Measurements from ENCODE around the gene BICC1.

BICC1 gene

DNA sequence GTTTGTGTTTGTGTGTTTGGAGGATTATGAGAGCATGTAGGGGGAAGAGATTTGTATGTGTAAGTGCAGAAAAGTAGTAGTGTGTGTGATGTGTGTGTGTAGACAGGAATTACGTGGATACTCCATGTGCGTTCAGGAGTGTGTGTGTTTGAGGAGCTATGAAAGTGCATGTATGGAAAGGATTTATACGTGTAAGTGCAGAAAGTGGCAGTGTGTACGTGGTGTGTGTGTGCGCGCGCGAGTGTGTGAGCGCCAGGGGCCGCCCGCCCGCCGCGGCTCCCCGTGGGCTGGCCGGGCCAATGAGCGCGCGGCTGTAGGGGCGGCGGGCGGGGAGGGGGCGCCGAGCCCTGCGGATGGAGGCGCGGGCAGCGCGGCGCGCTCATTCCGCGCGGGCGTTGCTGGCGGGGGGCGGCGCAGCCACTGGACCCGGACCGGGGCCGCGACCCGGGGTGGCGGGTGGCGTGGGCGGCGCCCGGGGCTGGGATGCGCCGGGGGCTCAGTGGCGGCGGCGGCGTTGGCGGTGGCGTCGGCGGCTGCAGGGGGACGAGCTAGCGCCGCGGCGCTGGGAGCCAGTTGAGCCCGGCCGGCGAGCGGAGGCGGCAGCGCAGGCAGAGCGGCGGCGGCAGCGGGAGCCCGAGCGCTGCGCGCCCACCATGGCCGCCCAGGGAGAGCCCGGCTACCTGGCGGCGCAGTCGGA is at the start of gene BICC1:
Gene BICC1, plus strand, starts transcription at position 382 of the 697 bp plus-strand sequence. Its CDS starts 272 bp downstream, at position 654.
- Histone ChIP-seq H3K27me3 (replicated peaks; ENCODE audit: control insufficient read depth, insufficient read depth, low read length) (no peaks in the 10 kb centered on the region), H3K4me3 (ENCODE audit: low read length) (peak within 1 kb of the TSS; percentile 91), H3K4me1 (ENCODE audit: control insufficient read depth, insufficient read depth, low read length) (peaks cover 29% of the 10 kb centered on the region), H3K36me3 (ENCODE audit: control insufficient read depth, insufficient read depth, low read length, severe bottlenecking) (no peaks in the 10 kb centered on the region), H3K9me3 (ENCODE audit: control insufficient read depth, low read length) (no peaks in the 10 kb centered on the region), H3K9ac (ENCODE audit: low read length) (peak within 1 kb of the TSS; percentile 93)
- peak; percentile 88 for DNase-seq (ENCODE audit: low read depth)

- H3K4me3 ChIP-seq (ENCODE audit: low read length) = no peak overlapping the region
- no peaks in the 10 kb centered on the region for H3K36me3 ChIP-seq (ENCODE audit: control insufficient read depth, insufficient read depth, low read length, severe bottlenecking)
- H3K27me3 ChIP-seq (replicated peaks; ENCODE audit: control insufficient read depth, insufficient read depth, low read length) = no peaks in the 10 kb centered on the region
- H3K4me1 ChIP-seq (ENCODE audit: control insufficient read depth, insufficient read depth, low read length) = peaks cover 15% of the 10 kb centered on the region
- H3K9me3 ChIP-seq (ENCODE audit: control insufficient read depth, low read length) = peaks cover 5% of the 10 kb centered on the region
- H3K9ac ChIP-seq (ENCODE audit: low read length) = no peak overlapping the region
- no peak for DNase-seq (ENCODE audit: low read depth)
Measured at GRCh38 chr10:58464956-58465355, 47.7 kb upstream of the BICC1 start.

DNA sequence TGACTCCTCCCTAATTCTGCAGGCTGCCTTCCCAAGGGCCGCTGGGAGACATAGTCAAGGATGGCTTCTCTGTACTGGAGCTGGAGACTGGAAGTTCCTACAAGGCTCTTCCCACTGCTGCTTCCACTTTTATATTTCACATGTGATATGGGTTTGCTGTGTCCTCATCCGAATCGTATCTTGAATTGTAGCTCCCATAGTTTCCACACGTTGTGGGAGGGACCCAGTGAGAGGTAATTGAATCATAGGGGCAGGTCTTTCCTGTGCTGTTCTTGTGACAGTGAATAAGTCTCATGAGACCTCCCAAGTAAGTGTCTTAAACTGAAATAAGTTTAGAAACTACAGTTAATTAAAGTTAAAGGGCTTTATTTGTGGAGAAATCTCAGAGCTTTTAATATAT is 47.0 kb upstream of the BICC1 start:
- Histone ChIP-seq H3K4me1 (ENCODE audit: control insufficient read depth, insufficient read depth, low read length) (peaks cover 15% of the 10 kb centered on the region), H3K9me3 (ENCODE audit: control insufficient read depth, low read length) (peaks cover 5% of the 10 kb centered on the region), H3K27me3 (replicated peaks; ENCODE audit: control insufficient read depth, insufficient read depth, low read length) (no peaks in the 10 kb centered on the region), H3K4me3 (ENCODE audit: low read length) (no peak overlapping the region), H3K36me3 (ENCODE audit: control insufficient read depth, insufficient read depth, low read length, severe bottlenecking) (no peaks in the 10 kb centered on the region), H3K9ac (ENCODE audit: low read length) (no peak overlapping the region)
- DNase-seq (ENCODE audit: low read depth) = no peak

DNA sequence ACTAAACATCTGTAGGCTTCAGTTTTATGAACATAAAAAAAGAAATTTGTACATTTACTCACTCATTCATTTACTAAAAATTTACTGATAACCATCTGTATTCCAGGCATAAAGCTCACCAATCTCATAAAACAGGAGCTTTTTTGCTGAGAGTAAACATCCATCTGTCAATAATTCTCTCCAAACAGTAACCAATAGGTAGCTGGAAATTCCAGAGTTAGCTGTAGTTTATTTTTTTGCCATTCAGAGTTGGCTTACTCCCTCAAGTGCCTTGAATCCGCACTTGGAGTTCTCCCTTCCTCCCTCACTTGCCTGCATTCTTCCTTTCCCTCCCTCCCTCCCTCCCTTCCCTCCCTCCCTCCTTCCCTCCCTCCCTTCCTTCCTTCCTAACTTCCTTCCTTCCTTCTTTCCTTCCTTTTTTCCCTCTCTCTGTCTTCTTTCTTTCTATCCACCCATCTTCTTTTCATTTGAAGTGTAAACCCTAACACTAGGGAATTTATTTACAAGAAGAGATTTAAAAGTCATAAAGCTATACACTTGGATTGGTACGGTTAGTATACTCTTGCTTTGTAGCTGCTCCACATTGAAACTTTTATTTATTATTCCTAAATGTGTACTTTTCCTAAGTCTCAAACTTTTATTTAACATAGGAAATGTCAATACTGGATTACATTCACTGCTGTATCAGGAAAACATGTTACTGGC is 44.6 kb upstream of the BICC1 start:
- Histone ChIP-seq H3K9me3 (ENCODE audit: control insufficient read depth, low read length) (no peaks in the 10 kb centered on the region), H3K36me3 (ENCODE audit: control insufficient read depth, insufficient read depth, low read length, severe bottlenecking) (no peaks in the 10 kb centered on the region), H3K27me3 (replicated peaks; ENCODE audit: control insufficient read depth, insufficient read depth, low read length) (no peaks in the 10 kb centered on the region), H3K4me3 (ENCODE audit: low read length) (no peak overlapping the region), H3K4me1 (ENCODE audit: control insufficient read depth, insufficient read depth, low read length) (peaks cover 15% of the 10 kb centered on the region), H3K9ac (ENCODE audit: low read length) (no peak overlapping the region)
- DNase-seq (ENCODE audit: low read depth) = no peak

- Histone ChIP-seq H3K4me3 (ENCODE audit: low read length) (no peak overlapping the region), H3K36me3 (ENCODE audit: control insufficient read depth, insufficient read depth, low read length, severe bottlenecking) (no peaks in the 10 kb centered on the region), H3K4me1 (ENCODE audit: control insufficient read depth, insufficient read depth, low read length) (peaks cover 25% of the 10 kb centered on the region), H3K9ac (ENCODE audit: low read length) (no peak overlapping the region), H3K9me3 (ENCODE audit: control insufficient read depth, low read length) (no peaks in the 10 kb centered on the region), H3K27me3 (replicated peaks; ENCODE audit: control insufficient read depth, insufficient read depth, low read length) (no peaks in the 10 kb centered on the region)
- DNase-seq (ENCODE audit: low read depth) = peak; percentile 47
Measured at GRCh38 chr10:58473976-58474375, 38.7 kb upstream of the BICC1 start.

DNA sequence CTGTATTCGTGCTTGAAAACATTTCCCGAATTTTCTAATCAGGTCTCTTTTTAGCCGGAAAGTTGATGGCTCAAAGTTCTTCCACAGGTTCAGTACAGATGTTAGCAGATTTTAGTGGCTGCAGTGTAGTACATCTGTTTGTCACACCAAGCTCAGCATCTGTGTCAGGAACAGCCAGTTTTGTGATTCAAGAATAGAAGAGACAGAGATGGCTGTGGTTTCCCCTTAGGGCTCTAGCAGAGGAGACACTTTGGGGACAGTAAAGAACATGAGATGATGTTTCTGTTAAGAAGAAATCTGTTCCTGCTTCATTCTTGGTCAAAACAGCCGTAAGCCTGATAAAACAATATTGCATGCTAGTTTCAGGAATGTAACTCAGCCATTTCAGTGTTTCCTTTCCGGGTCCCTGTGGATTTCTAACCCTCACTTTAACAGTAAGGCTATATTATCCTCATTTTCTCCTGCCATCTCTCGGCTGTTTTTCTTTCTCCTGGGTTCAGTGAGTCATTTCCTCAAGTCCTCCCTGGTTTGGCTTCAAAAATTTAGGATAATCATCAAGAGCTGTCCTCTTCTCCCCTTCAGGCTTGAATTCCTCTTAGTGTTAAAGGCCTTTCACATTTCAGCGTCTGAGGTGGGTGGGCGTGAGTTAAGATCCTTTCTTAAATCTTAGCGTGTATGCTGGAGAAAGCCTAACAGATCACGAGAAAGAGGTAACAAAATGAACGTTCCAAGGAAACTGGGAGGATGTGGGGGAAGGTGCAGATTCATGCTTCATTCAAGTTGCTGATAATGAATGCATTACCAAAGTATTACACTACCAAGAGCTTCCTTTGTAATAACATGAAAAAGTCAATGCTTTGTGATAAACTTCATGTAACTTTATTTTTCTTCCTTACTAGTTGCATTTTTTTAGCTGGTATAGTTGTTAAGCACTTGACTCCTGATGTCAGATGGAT is 37.1 kb upstream of the BICC1 start:
- peak; percentile 77 for DNase-seq (ENCODE audit: low read depth)
- Histone ChIP-seq H3K36me3 (ENCODE audit: control insufficient read depth, insufficient read depth, low read length, severe bottlenecking) (no peaks in the 10 kb centered on the region), H3K9ac (ENCODE audit: low read length) (peak overlapping the region; percentile 87), H3K4me3 (ENCODE audit: low read length) (peak overlapping the region; percentile 80), H3K9me3 (ENCODE audit: control insufficient read depth, low read length) (no peaks in the 10 kb centered on the region), H3K27me3 (replicated peaks; ENCODE audit: control insufficient read depth, insufficient read depth, low read length) (no peaks in the 10 kb centered on the region), H3K4me1 (ENCODE audit: control insufficient read depth, insufficient read depth, low read length) (peaks cover 25% of the 10 kb centered on the region)

DNA sequence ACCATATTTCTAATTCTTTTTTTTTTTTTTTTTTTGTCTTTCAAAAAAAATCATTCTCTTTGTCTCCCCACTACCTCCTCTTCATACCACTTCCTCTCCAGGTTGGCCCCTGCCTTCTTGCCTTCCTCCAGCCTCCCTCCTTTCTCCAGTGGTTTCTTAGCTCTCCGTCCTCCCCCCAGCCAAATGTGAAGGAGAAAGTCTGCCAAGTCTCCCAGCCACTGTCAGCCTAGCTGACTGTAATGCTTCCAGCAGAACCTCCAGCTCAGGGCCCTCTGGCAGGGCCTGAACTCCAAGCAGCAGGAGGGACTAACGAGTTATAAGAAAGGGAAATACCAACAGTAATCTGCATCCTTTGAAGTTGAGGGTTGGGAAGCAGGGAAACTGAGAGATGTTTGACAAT is 35.5 kb upstream of the BICC1 start:
- H3K4me1 ChIP-seq (ENCODE audit: control insufficient read depth, insufficient read depth, low read length) = peaks cover 25% of the 10 kb centered on the region
- DNase-seq (ENCODE audit: low read depth) = peak; percentile 54
- no peaks in the 10 kb centered on the region for H3K36me3 ChIP-seq (ENCODE audit: control insufficient read depth, insufficient read depth, low read length, severe bottlenecking)
- H3K9me3 ChIP-seq (ENCODE audit: control insufficient read depth, low read length) = no peaks in the 10 kb centered on the region
- no peak overlapping the region for H3K4me3 ChIP-seq (ENCODE audit: low read length)
- H3K27me3 ChIP-seq (replicated peaks; ENCODE audit: control insufficient read depth, insufficient read depth, low read length) = no peaks in the 10 kb centered on the region
- peak overlapping the region; percentile 11 for H3K9ac ChIP-seq (ENCODE audit: low read length)

DNA sequence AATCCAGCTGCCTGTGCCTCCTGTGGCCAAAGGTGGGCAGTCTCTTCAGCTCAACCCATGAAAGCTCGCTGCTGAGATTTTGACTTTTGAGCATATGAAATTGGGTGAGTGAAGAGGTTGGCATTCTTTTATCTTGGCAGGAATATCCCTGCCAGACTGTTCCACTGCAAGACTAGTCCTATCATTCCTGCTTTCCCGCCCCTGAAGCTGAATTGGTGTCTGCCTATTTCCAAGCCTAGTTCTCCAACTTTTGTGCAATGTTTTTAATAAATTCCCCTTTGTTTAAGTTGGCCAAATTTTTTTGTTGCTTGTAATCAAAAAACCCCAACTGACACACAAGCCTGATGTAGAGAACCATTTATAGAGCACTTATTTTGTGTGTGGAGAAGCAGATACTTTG is 34.8 kb upstream of the BICC1 start:
- no peaks in the 10 kb centered on the region for H3K36me3 ChIP-seq (ENCODE audit: control insufficient read depth, insufficient read depth, low read length, severe bottlenecking)
- peaks cover 25% of the 10 kb centered on the region for H3K4me1 ChIP-seq (ENCODE audit: control insufficient read depth, insufficient read depth, low read length)
- no peak overlapping the region for H3K4me3 ChIP-seq (ENCODE audit: low read length)
- H3K9me3 ChIP-seq (ENCODE audit: control insufficient read depth, low read length) = no peaks in the 10 kb centered on the region
- DNase-seq (ENCODE audit: low read depth) = no peak
- no peaks in the 10 kb centered on the region for H3K27me3 ChIP-seq (replicated peaks; ENCODE audit: control insufficient read depth, insufficient read depth, low read length)
- H3K9ac ChIP-seq (ENCODE audit: low read length) = no peak overlapping the region

- Histone ChIP-seq H3K9me3 (ENCODE audit: control insufficient read depth, low read length) (no peaks in the 10 kb centered on the region), H3K4me3 (ENCODE audit: low read length) (no peak overlapping the region), H3K9ac (ENCODE audit: low read length) (no peak overlapping the region), H3K27me3 (replicated peaks; ENCODE audit: control insufficient read depth, insufficient read depth, low read length) (no peaks in the 10 kb centered on the region), H3K4me1 (ENCODE audit: control insufficient read depth, insufficient read depth, low read length) (peaks cover 23% of the 10 kb centered on the region), H3K36me3 (ENCODE audit: control insufficient read depth, insufficient read depth, low read length, severe bottlenecking) (no peaks in the 10 kb centered on the region)
- no peak for DNase-seq (ENCODE audit: low read depth)
Measured at GRCh38 chr10:58479045-58479444, 33.6 kb upstream of the BICC1 start.

GRCh38 chr10:58480321-58480720 is 32.4 kb upstream of the BICC1 start:
- Histone ChIP-seq H3K27me3 (replicated peaks; ENCODE audit: control insufficient read depth, insufficient read depth, low read length) (no peaks in the 10 kb centered on the region), H3K4me3 (ENCODE audit: low read length) (no peak overlapping the region), H3K4me1 (ENCODE audit: control insufficient read depth, insufficient read depth, low read length) (peaks cover 16% of the 10 kb centered on the region), H3K9ac (ENCODE audit: low read length) (no peak overlapping the region), H3K9me3 (ENCODE audit: control insufficient read depth, low read length) (no peaks in the 10 kb centered on the region), H3K36me3 (ENCODE audit: control insufficient read depth, insufficient read depth, low read length, severe bottlenecking) (no peaks in the 10 kb centered on the region)
- DNase-seq (ENCODE audit: low read depth) = no peak

GRCh38 chr10:58481569-58482109 is 31.0 kb upstream of the BICC1 start:
- Histone ChIP-seq H3K9ac (ENCODE audit: low read length) (no peak overlapping the region), H3K4me1 (ENCODE audit: control insufficient read depth, insufficient read depth, low read length) (peaks cover 7% of the 10 kb centered on the region), H3K4me3 (ENCODE audit: low read length) (no peak overlapping the region), H3K9me3 (ENCODE audit: control insufficient read depth, low read length) (no peaks in the 10 kb centered on the region), H3K27me3 (replicated peaks; ENCODE audit: control insufficient read depth, insufficient read depth, low read length) (no peaks in the 10 kb centered on the region), H3K36me3 (ENCODE audit: control insufficient read depth, insufficient read depth, low read length, severe bottlenecking) (no peaks in the 10 kb centered on the region)
- DNase-seq (ENCODE audit: low read depth) = no peak
